NCI-H774 (cell line): ENCODE data around the gene DNTT.
"Not testable (repeated sequence)": the region's sequence is repeated elsewhere in the genome, so short reads cannot be mapped to it uniquely, and the experiment has no call there.

ENCODE experiments used
- DNase-seq: peaks from one replicate; lab custom pipeline; 2025; lab: John Stamatoyannopoulos, UW

The DNTT gene

GRCh38 chr10:96276831-96277230, 27.4 kb upstream of the DNTT start:
- DNase-seq = no peak

GRCh38 chr10:96279191-96279641, 25.0 kb upstream of the DNTT start:
- no peak for DNase-seq

GRCh38 chr10:96280859-96281258, 23.4 kb upstream of the DNTT start:
- no peak for DNase-seq

- DNase-seq = no peak
These were observed 22.7 kb upstream of the DNTT start for GRCh38 chr10:96281444-96282029.

GRCh38 chr10:96283351-96283750, 20.9 kb upstream of the DNTT start:
- DNase-seq = no peak

- no peak for DNase-seq
These were observed 20.5 kb upstream of the DNTT start for GRCh38 chr10:96283756-96284155.

GRCh38 chr10:96285331-96285752, 18.9 kb upstream of the DNTT start:
- no peak for DNase-seq

- peak; percentile 47 for DNase-seq
These were observed 16.7 kb upstream of the DNTT start for GRCh38 chr10:96287392-96288105.

- no peak for DNase-seq
These were observed 16.0 kb upstream of the DNTT start for GRCh38 chr10:96288151-96288621.

GRCh38 chr10:96289218-96289910, 14.9 kb upstream of the DNTT start:
- no peak for DNase-seq

GRCh38 chr10:96290368-96291133, 13.7 kb upstream of the DNTT start:
- no peak for DNase-seq

GRCh38 chr10:96292971-96293920, 11.0 kb upstream of the DNTT start:
- no peak for DNase-seq

- no peak for DNase-seq
These were observed 8.8 kb upstream of the DNTT start for GRCh38 chr10:96295475-96295874.

- DNase-seq = no peak
These were observed 6.7 kb upstream of the DNTT start for GRCh38 chr10:96297486-96297885.

- DNase-seq = no peak
These were observed 5.9 kb upstream of the DNTT start for GRCh38 chr10:96298362-96298761.

GRCh38 chr10:96299383-96299782, 4.9 kb upstream of the DNTT start:
- no peak for DNase-seq

GRCh38 chr10:96301616-96302015, 2.6 kb upstream of the DNTT start:
- DNase-seq = no peak

GRCh38 chr10:96305019-96305418, 785 bp downstream of the DNTT start:
- no peak for DNase-seq

GRCh38 chr10:96306516-96306915, 2.3 kb downstream of the DNTT start:
- DNase-seq = no peak

GRCh38 chr10:96308854-96309253, 4.6 kb downstream of the DNTT start:
- DNase-seq = not testable (repeated sequence)
